Osteoblast (primary cell): ENCODE data around the gene PARP12. TPM values are rescaled to one million over a fixed set of nuclear protein-coding genes. Genes with fewer than 3 reads are reported as not detected.

Source experiments
- DNase-seq: peaks from one replicate; pipeline ENCODE4 v3.0.0; 2011; ENCODE audit warnings: low spot score, mixed read lengths; ENCODE audit not compliant: insufficient read length; ENCODE audit errors: missing footprints
- H2AFZ ChIP-seq: 2 replicates; pipeline ENCODE4 v1.6.0; 2011; ENCODE audit warnings: mild to moderate bottlenecking, low read length
- H3K27ac ChIP-seq: 2 replicates; pipeline ENCODE4 v1.5.1; 2011; ENCODE audit warnings: mild to moderate bottlenecking, low read depth, low read length, moderate library complexity
- H3K27me3 ChIP-seq: 2 replicates; pipeline ENCODE4 v1.6.0; 2012; ENCODE audit warnings: mild to moderate bottlenecking, control low read depth, inconsistent platforms, low read length, moderate library complexity; ENCODE audit not compliant: insufficient read depth
- H3K36me3 ChIP-seq: 2 replicates; pipeline ENCODE4 v1.5.1; 2011; ENCODE audit warnings: mild to moderate bottlenecking, low read length, control low read depth, moderate library complexity; ENCODE audit not compliant: insufficient read depth
- H3K4me1 ChIP-seq: 2 replicates; pipeline ENCODE4 v1.5.1; 2011; ENCODE audit warnings: mild to moderate bottlenecking, low read length, control low read depth, moderate library complexity; ENCODE audit not compliant: insufficient read depth
- H3K4me2 ChIP-seq: 2 replicates; pipeline ENCODE4 v1.6.0; 2011; ENCODE audit warnings: mild to moderate bottlenecking, low read length; ENCODE audit not compliant: insufficient read depth
- H3K4me3 ChIP-seq: fragments of 200-600 bp; sonication (generic); 3 replicates; pipeline ENCODE4 v1.5.1; 2012; ENCODE audit warnings: mild to moderate bottlenecking, low read length, inconsistent platforms; ENCODE audit not compliant: insufficient read depth
- H3K79me2 ChIP-seq: 2 replicates; pipeline ENCODE4 v1.6.0; 2012; ENCODE audit warnings: mild to moderate bottlenecking, low read length, control low read depth, inconsistent platforms; ENCODE audit not compliant: insufficient read depth
- H3K9me3 ChIP-seq: 2 replicates; pipeline ENCODE4 v1.5.1; 2011; ENCODE audit warnings: low read depth, low read length, control low read depth
- H4K20me1 ChIP-seq: 2 replicates; pipeline ENCODE4 v1.6.0; 2012; ENCODE audit warnings: mild to moderate bottlenecking, low read length, control low read depth; ENCODE audit not compliant: insufficient read depth
- CTCF ChIP-seq: IDR thresholded peaks from 2 replicates; pipeline ENCODE4 v1.5.1; 2011; ENCODE audit warnings: mild to moderate bottlenecking, low read depth, low read length, moderate library complexity; ENCODE audit errors: extremely low read depth
- total RNA-seq: library from RNA; depleted of rRNA; stranded (reverse); fragments of >200 nt; gene quantifications from 2 replicates; pipeline ENCODE4 v1.2.3, GENCODE V29; 2012

PARP12 gene
- total RNA-seq, 1 donor: 26.4 TPM

GRCh38 chr7:140021603-140022002 is 41.1 kb downstream of the PARP12 start:
- no peak for TF ChIP-seq CTCF
- Histone ChIP-seq H3K4me1 (peaks cover 5% of the 10 kb centered on the region), H3K36me3 (peaks cover 4% of the 10 kb centered on the region), H3K79me2 (no peaks in the 10 kb centered on the region), H4K20me1 (no peaks in the 10 kb centered on the region), H3K4me2 (no peak overlapping the region), H3K27me3 (no peaks in the 10 kb centered on the region), H3K27ac (no peak overlapping the region), H3K4me3 (no peak overlapping the region), H3K9me3 (no peaks in the 10 kb centered on the region), H2AFZ (no peak overlapping the region)
- no peak for DNase-seq

- peaks cover 5% of the 10 kb centered on the region for H3K4me1 ChIP-seq
- no peaks in the 10 kb centered on the region for H4K20me1 ChIP-seq
- no peak for DNase-seq
- no peak for TF ChIP-seq CTCF
- H2AFZ ChIP-seq: no peak overlapping the region
- H3K27me3 ChIP-seq: no peaks in the 10 kb centered on the region
- H3K4me3 ChIP-seq: no peak overlapping the region
- H3K27ac ChIP-seq: no peak overlapping the region
- H3K79me2 ChIP-seq: no peaks in the 10 kb centered on the region
- H3K4me2 ChIP-seq: no peak overlapping the region
- H3K36me3 ChIP-seq: peaks cover 4% of the 10 kb centered on the region
- H3K9me3 ChIP-seq: no peaks in the 10 kb centered on the region
Observed at GRCh38 chr7:140019606-140020005, 43.1 kb downstream of the PARP12 start.

- H3K4me2 ChIP-seq: peak overlapping the region; percentile 38
- H3K27me3 ChIP-seq: peaks cover 2% of the 10 kb centered on the region
- H3K4me1 ChIP-seq: peaks cover 5% of the 10 kb centered on the region
- no peaks in the 10 kb centered on the region for H3K9me3 ChIP-seq
- H2AFZ ChIP-seq: no peak overlapping the region
- no peak for TF ChIP-seq CTCF
- no peak overlapping the region for H3K4me3 ChIP-seq
- H3K79me2 ChIP-seq: no peaks in the 10 kb centered on the region
- H3K36me3 ChIP-seq: peaks cover 4% of the 10 kb centered on the region
- H4K20me1 ChIP-seq: no peaks in the 10 kb centered on the region
- no peak for DNase-seq
- no peak overlapping the region for H3K27ac ChIP-seq
Observed at GRCh38 chr7:140019172-140019571, 43.6 kb downstream of the PARP12 start.

- no peaks in the 10 kb centered on the region for H3K9me3 ChIP-seq
- H3K27ac ChIP-seq: no peak overlapping the region
- peaks cover 3% of the 10 kb centered on the region for H3K36me3 ChIP-seq
- H2AFZ ChIP-seq: no peak overlapping the region
- no peaks in the 10 kb centered on the region for H3K79me2 ChIP-seq
- peaks cover 9% of the 10 kb centered on the region for H3K27me3 ChIP-seq
- H4K20me1 ChIP-seq: no peaks in the 10 kb centered on the region
- DNase-seq: no peak
- peaks cover 5% of the 10 kb centered on the region for H3K4me1 ChIP-seq
- TF ChIP-seq CTCF: no peak
- H3K4me2 ChIP-seq: peak overlapping the region; percentile 38
- no peak overlapping the region for H3K4me3 ChIP-seq
Observed at GRCh38 chr7:140018125-140019043, 44.4 kb downstream of the PARP12 start.
